GM13977 (cell line): ENCODE data around the gene SIX4.

Source experiments
- DNase-seq: peaks from one replicate; pipeline ENCODE4 v3.0.0; 2012; ENCODE audit warnings: low spot score
- in situ Hi-C: fragments of 300-500 bp; cut with MboI; formaldehyde crosslinking; loops from one replicate; pipeline ENCODE4 v1.12.0; 2022; ENCODE audit warnings: low sequenced_read_pairs, low pct_unique_long_range_greater_than_20kb, mixed read lengths, inconsistent platforms; ENCODE audit not compliant: unreplicated experiment
- TF ChIP-seq, protein P1 (sequence below): IDR thresholded peaks from 2 replicates; pipeline ENCODE4 v1.5.1; 2012; ENCODE audit warnings: mild to moderate bottlenecking, control low read depth; ENCODE audit not compliant: insufficient read depth; ENCODE audit errors: extremely low read depth, missing control alignments

The SIX4 gene

DNA sequence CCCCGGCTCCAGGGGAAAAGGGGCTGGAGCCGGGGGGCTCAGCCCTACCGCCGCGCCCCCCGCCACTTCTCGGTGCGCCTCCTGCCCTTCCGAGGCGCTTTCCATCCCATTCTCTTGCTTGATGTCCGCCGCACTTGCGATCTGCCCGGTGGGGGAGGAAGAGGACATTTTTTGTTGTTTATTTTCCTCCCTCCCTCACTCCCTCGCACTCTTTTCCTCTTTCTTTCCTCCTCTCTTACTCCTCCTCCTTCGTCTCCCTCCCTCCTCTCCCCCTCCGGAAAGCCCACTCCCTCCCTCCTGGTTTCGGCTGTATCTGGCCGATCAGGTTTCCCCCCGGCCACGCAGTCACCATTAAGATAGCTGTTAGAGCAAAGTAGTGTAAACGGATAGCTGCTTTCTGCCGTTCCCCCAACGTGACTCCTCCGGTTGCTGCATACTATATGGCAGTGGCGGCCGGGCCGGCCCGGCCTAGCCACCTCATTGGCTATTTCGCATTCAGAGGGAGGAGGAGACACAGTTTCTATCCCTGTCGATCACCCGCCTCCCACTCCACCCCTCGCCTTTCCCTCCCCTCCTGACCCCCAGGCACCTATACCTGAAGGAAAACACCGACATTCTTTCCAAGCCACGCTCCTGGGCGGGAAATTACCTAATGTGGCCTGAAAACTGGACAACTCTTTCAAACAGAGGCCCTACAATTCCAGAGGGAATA lies at the start of gene SIX4:
SIX4 (minus strand) TSS at position 445 of the 712 bp plus-strand sequence; CDS start at position 168, 277 bp downstream.
- in situ Hi-C loops: no loop called here

DNA sequence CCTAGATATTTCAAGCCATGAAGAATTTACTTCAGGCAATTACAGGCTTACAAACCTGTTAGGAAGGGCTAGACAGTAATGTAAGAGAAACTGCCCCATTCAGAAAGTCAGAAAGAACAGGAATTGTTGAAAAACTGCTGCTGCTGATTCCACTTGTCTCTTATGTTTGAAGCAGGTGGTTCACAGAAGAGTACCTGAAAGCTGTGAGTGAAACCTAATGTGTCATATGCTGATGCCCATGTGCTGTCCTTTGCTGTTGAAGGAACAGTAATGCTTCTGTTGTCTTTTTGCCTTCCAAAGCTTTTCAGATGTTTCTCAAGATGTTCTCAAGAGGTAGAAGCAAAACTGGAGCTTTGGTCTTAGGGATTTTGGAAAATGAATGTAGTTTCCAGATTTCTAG lies 49.4 kb upstream of the SIX4 start:
- in situ Hi-C loops: no loop called here
- TF ChIP-seq, protein P1, sequence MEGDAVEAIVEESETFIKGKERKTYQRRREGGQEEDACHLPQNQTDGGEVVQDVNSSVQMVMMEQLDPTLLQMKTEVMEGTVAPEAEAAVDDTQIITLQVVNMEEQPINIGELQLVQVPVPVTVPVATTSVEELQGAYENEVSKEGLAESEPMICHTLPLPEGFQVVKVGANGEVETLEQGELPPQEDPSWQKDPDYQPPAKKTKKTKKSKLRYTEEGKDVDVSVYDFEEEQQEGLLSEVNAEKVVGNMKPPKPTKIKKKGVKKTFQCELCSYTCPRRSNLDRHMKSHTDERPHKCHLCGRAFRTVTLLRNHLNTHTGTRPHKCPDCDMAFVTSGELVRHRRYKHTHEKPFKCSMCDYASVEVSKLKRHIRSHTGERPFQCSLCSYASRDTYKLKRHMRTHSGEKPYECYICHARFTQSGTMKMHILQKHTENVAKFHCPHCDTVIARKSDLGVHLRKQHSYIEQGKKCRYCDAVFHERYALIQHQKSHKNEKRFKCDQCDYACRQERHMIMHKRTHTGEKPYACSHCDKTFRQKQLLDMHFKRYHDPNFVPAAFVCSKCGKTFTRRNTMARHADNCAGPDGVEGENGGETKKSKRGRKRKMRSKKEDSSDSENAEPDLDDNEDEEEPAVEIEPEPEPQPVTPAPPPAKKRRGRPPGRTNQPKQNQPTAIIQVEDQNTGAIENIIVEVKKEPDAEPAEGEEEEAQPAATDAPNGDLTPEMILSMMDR: no peak
- no peak for DNase-seq

More for the DNA sequence above, at the start of gene SIX4:
- TF ChIP-seq, protein P1: no peak
- peak; percentile 78 for DNase-seq

DNA sequence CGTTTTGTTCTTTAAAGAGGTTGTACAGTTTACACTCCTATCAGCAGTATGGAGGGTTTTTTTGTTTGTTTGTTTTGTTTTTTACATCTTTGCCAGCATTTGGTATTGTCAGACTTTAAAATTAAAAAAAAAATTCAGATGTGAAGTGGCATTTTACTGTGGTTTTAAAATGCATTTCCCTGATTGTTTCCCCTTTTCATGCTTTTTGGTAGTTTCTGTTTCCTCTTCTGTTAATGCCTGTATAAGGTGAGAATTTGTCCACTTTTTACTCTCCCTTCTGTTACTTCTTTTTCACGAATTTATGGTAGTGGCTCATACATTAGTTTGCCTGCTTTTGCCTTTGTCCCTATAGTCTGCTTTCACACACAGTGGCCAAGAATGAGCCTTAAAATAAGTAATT lies 47.0 kb upstream of the SIX4 start:
- TF ChIP-seq, protein P1: no peak
- no peak for DNase-seq
- in situ Hi-C loops: no loop called here

DNA sequence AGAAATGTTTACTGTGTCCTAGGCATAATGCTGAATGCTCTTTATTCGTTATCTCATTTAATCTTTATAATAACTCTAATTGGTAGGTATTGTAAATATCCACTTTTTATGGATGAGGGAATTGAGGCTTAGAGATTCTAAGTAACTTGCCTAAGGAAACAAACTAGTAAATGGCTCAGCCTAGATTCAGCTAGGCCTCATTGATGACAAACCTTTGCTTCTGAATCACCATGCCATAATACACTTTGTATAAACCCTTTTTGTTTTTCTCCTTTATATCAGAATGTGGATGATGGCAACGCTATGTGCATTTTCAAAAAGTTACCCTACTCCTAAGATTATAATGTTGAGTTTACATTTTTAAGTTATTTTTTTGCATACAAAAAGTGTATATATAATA lies 44.5 kb upstream of the SIX4 start:
- DNase-seq: no peak
- in situ Hi-C loops: no loop called here
- TF ChIP-seq, protein P1: no peak

DNA sequence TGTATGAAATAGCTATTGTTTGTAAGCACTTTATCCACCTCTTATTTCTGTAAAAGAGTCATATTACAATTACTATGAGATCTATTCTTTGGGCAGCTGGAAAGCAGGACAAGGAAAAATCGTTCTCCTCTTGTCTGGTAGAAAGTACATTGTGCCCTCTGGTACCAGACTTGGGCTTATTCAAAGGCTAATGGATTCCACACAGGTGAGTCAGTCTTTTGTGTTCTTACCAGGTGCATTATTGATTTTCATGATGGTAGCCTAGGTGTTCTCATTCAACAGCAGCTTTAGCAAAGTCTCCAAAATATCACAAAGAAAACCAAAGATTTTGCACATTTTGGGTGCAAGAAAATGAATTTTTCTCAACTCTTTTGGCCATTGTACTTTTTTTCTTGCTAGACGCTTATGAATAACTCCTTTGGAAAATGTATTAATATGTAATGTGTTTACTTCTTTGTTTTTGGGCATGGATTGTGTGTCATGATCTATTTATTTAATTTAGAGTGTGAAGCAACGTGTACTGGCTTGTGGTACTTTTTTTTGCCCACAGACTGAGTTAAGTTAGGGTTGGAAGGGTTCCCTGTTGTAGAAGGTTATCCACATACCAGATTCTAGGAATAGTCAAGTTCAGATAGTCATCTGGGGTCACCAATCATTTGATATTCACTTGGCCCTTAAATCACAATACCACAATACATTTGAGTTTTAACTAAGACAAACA lies 36.7 kb upstream of the SIX4 start:
- DNase-seq: no peak
- TF ChIP-seq, protein P1: no peak
- in situ Hi-C loops: no loop called here

DNA sequence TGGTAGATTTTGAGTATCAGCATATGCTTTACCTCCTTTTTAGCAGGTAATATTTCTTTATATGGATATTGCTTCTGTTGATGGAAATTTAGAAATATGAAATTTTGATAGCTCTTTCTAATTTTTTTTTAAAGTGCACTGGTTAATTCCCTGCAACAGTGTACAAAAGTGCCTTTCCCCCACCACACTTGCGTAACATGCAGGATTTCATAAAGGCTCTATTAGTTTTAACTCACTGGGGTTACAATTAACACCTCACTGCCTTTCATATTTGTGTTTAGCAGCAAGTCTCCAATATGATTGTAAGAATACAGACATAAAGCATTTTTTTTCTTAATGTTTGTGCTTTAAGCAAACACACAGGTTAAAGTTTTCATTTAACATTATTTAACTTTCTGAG lies 36.1 kb upstream of the SIX4 start:
- TF ChIP-seq, protein P1: no peak
- no peak for DNase-seq
- in situ Hi-C loops: no loop called here
